Choroid plexus epithelial cell (primary cell): ENCODE measurements around the gene SLC26A11.

Experiments used
- DNase-seq: peaks from one replicate; pipeline ENCODE4 v3.0.0-alpha.2; 2010; ENCODE audit warnings: low read depth
- H3K4me3 ChIP-seq: 2 replicates; pipeline ENCODE4 v1.5.1; 2011; ENCODE audit warnings: low read depth, mild to moderate bottlenecking, control low read depth, low read length, moderate library complexity
- CTCF ChIP-seq: conservative IDR thresholded peaks from 2 replicates; pipeline ENCODE4 v1.5.1; 2011; ENCODE audit warnings: low read depth, mild to moderate bottlenecking, control low read depth, inconsistent platforms, low read length, moderate library complexity

SLC26A11 gene

DNA sequence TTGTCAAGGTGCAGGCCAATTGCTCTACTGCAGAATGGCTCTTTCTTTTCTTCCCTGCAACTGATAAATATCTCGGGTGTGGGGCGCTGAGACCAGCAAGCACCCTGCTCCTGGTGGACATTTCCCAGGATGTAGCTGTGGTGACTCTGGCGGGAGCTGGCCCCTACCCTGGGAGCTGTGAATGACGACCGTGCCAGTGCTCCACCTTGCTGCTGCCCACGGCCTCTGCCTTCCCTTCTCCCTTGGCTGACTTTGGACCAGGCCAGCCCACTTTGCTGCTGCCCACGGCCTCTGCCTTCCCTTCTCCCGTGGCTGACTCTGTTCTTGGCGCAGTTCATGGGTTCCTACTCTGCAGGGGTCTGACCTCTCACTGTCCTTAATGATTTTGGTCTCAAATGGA, 34.3 kb upstream of the SLC26A11 start:
- no peak for TF ChIP-seq CTCF
- DNase-seq, result no peak
- no peak overlapping the region for H3K4me3 ChIP-seq

DNA sequence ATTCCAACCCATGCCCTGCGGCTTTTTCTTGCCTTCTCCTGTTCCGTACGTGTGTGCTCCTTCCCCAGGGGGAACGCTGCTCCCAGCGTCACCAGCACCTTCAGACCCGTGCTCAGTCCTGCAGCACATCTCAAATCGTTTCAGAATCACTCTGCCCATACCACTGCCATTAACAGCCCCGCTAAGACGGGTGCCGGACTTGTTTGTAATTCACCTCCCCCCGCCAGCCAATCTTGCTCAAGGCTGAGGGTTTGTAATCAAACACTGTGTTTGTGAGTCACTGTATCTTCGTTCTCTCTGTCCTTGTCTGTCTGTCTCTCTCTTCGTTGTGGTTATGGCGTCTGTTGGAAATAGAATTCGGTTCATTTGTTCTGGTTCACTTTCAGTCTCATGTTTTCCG, 33.1 kb upstream of the SLC26A11 start:
- peak; percentile 35 for DNase-seq
- TF ChIP-seq CTCF, result no peak
- H3K4me3 ChIP-seq, result no peak overlapping the region

GRCh38 chr17:80187515-80187941, 32.7 kb upstream of the SLC26A11 start:
- TF ChIP-seq CTCF, result no peak
- no peak overlapping the region for H3K4me3 ChIP-seq
- no peak for DNase-seq

DNA sequence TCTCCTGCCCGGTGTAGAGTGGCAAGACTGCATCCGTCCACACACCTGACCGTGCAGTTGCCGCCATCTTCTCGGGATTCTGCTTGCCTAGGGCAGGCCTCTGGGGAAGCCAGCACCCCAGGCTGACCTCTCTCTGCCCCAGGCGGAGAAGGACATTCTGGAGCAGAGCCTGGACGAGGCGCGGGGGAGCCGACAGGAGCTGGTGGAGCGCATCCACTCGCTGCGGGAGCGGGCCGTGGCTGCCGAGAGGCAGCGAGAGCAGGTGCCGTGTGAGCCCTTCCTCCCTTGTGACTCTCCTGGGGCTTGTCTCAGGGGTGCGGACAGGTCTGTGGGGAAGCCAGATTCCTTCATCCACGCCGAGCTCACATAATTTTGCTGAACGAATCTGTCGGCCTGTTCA, 30.6 kb upstream of the SLC26A11 start:
- no peak for TF ChIP-seq CTCF
- DNase-seq, result no peak
- no peak overlapping the region for H3K4me3 ChIP-seq

DNA sequence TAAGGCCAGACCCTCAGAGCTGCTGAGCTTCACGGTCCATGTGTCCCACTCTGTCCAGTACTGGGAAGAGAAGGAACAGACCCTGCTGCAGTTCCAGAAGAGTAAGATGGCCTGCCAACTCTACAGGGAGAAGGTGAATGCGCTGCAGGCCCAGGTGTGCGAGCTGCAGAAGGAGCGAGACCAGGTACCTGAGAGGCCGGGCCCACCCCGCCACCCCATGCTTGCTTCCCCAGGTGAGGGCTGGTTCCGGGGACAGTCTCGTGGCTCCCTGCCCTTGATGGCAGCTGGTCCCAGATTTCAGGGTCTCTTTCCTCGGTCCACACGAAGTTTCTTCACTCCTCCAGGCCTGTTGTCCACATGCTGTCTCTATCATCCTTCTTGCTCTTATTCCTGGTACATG, 29.5 kb upstream of the SLC26A11 start:
- no peak for TF ChIP-seq CTCF
- no peak overlapping the region for H3K4me3 ChIP-seq
- no peak for DNase-seq

DNA sequence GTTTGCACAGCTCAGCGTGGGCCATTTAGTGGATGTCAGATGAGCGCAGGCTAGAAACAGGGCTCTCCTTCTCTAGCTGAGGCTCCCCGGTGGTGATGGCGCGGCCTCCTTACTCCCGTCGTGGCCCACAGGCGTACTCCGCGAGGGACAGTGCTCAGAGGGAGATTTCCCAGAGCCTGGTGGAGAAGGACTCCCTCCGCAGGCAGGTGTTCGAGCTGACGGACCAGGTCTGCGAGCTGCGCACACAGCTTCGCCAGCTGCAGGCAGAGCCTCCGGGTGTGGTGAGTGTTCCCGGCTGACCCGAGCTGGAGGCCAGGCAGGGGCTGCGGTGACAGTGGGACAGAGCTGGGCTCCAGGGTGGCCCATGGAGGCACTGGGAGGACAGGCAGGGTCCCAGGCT, 29.0 kb upstream of the SLC26A11 start:
- H3K4me3 ChIP-seq, result no peak overlapping the region
- no peak for DNase-seq
- TF ChIP-seq CTCF, result no peak

- H3K4me3 ChIP-seq, result no peak overlapping the region
- TF ChIP-seq CTCF, result no peak
- no peak for DNase-seq
Measured at GRCh38 chr17:80191865-80192661, 28.2 kb upstream of the SLC26A11 start.
